ENCODE data around the gene PROKR1.

PROKR1 gene

DNA sequence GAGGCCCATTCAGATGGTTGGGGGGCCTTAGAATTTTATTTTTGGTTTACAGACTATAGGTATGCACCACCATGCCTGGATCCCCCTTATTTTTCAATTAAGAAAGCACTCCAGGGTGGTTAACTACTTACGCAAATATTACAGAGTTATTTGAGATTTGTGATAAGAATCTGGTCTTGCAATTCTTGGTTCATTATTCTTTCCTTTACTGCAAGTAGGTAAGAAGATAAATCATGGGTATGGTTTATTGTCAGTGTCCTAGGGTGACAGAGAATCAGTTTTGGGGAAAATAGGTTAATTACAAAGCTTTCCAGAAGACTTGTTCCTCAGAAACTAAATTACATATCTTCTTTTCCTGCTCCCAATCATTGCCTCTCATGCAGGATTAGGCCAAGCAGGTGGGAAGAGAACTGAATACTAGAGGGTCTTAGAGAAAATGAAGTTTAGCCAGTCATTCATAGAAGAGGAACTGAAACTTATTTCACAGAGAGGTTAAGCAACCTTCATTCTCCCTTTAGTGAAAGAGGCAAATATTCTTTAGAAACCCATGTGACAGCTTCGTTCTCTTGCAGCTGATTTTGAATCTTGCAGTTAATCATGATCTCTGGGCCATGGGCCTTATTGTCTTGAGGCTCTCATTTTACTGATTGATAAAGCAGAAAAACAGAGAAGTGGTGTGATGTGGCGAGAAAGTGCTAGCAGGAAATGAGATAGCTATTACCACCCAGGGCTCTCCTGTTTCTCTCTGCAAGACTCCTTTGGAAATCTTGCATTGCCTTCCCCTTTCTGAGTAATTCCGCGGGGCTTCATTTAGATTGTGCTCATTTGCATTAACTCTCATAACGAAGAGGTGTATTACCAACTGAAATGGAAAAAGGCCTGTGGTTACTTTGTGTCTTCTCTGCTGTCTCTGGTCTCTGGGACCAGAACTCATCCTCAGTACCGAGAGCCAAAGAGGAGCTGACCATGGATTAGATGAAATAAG is 46.5 kb downstream of the PROKR1 start:
- no peak for DNase-seq (ENCODE audit: low read depth)
- H3K4me3 ChIP-seq (ENCODE audit: low read depth, low read length) = no peak overlapping the region

DNA sequence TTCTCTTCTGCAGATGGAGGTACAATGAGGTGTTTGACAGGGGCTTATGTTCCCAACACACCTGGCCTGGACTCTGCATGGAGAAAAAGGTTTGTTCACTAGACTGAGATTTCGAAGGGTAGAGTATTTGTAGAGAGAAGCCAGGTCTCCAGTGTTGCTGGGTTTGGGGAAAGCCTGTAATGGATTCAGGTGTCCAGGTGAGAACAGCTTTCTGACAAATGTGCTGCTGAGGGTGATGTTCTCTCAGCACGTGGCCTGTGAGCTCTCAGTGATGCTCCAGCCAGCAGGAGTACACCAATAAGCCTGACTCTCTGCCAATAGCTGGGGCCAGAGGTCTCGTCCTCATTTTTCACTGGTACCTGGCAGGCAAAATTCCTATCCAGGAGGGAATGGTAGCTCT is 47.5 kb downstream of the PROKR1 start:
- TF ChIP-seq, protein P1, sequence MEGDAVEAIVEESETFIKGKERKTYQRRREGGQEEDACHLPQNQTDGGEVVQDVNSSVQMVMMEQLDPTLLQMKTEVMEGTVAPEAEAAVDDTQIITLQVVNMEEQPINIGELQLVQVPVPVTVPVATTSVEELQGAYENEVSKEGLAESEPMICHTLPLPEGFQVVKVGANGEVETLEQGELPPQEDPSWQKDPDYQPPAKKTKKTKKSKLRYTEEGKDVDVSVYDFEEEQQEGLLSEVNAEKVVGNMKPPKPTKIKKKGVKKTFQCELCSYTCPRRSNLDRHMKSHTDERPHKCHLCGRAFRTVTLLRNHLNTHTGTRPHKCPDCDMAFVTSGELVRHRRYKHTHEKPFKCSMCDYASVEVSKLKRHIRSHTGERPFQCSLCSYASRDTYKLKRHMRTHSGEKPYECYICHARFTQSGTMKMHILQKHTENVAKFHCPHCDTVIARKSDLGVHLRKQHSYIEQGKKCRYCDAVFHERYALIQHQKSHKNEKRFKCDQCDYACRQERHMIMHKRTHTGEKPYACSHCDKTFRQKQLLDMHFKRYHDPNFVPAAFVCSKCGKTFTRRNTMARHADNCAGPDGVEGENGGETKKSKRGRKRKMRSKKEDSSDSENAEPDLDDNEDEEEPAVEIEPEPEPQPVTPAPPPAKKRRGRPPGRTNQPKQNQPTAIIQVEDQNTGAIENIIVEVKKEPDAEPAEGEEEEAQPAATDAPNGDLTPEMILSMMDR (conservative IDR thresholded peaks at IDR 0.05; ENCODE audit: low read depth, low read length) = no peak
- H3K4me3 ChIP-seq (ENCODE audit: low read depth, low read length) = no peak overlapping the region
- no peak for DNase-seq (ENCODE audit: low read depth)

More for the DNA sequence above, 46.5 kb downstream of the PROKR1 start:
- TF ChIP-seq, protein P1 (conservative IDR thresholded peaks at IDR 0.05; ENCODE audit: low read depth, low read length) = no peak

DNA sequence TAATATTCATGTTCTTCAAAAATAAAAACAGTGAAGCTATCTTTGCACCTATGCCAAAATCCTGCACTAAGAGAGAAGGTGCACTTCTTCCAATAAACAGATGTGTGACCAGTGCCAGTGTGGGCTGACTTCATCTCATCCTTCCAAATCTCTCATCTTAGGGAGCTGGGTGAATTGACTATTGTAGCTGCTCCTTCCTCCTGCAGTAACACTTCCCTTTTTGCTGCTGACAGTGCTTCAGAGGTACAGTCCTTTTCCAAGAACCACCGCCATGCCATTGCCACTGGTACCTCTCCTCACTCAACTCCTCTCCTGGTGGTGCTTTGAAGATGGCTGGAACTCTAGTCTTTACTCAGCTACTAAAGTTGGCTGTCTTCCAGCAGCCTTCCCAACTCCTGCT is 49.1 kb downstream of the PROKR1 start:
- TF ChIP-seq, protein P1 (conservative IDR thresholded peaks at IDR 0.05; ENCODE audit: low read depth, low read length) = no peak
- no peak for DNase-seq (ENCODE audit: low read depth)
- no peak overlapping the region for H3K4me3 ChIP-seq (ENCODE audit: low read depth, low read length)

DNA sequence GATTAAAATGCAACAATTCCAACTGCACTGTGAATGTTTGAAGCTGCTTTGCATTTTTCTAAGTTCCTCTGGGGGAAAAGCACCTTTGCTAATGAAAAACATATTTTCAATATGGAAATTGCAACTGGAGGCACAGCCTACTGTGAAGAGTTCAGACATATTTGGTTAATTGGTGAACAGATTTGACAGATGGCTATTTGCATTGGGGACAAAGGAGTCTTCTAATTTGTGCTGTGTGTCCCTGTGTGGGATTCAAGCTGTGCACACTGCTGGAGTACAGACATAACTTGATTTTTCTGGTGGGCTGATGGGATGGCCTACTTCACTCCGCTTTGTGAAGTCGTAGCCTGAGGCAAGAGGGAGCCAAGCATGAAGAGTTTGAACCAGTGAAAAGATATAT is 50.6 kb downstream of the PROKR1 start:
- TF ChIP-seq, protein P1 (conservative IDR thresholded peaks at IDR 0.05; ENCODE audit: low read depth, low read length) = no peak
- H3K4me3 ChIP-seq (ENCODE audit: low read depth, low read length) = no peak overlapping the region
- DNase-seq (ENCODE audit: low read depth) = no peak

DNA sequence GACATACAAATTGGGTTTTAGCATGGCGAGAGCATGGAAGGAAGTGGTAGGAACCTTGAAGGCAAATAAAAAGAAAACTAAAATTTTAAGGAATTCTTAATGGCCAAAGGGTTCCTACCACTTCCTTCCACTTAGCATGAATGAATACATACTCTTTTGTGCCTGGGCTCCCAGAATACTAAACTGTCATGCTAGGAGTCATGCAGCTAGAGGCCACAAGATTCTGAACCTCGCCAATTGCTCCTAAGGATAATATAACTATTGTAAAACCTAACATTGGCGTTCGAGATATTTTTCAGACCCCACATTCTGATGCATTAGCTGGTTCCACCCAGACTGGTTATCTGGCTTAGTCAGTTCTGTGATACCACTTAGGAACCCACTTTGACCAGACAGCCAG is 52.6 kb downstream of the PROKR1 start:
- TF ChIP-seq, protein P1 (conservative IDR thresholded peaks at IDR 0.05; ENCODE audit: low read depth, low read length) = no peak
- no peak for DNase-seq (ENCODE audit: low read depth)
- H3K4me3 ChIP-seq (ENCODE audit: low read depth, low read length) = no peak overlapping the region

DNA sequence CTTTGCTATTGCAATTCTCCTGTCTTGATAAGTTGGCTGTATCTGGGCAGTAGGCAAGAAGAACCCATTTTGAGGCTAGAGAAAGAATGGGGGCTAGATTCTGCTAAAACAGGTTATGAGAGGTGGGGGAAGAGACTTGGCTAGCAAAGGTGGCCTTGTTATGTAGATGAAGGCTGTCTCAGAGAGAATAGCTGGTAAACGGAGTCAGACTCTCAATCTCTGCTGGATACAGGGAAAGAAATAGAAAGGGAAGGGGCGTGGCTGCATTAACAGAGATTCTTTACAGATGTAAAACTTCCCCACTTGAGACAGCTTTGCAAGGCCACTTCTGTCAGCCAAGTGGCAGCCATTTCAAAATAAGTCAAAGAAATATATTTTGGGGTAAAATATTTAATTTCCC is 53.2 kb downstream of the PROKR1 start:
- TF ChIP-seq, protein P1 (conservative IDR thresholded peaks at IDR 0.05; ENCODE audit: low read depth, low read length) = no peak
- H3K4me3 ChIP-seq (ENCODE audit: low read depth, low read length) = no peak overlapping the region
- no peak for DNase-seq (ENCODE audit: low read depth)

Data from choroid plexus epithelial cell (primary cell).